AG09319 (cell line): Measurements from ENCODE around the gene MRGPRG.

Experiments used
- DNase-seq: peaks from one replicate; pipeline ENCODE4 v3.0.0-alpha.2; 2010; ENCODE audit warnings: low read depth; ENCODE audit errors: extremely low read depth
- CTCF ChIP-seq: IDR thresholded peaks from 2 replicates; pipeline ENCODE4 v1.5.1; 2011; ENCODE audit warnings: low read depth, mild to moderate bottlenecking, inconsistent platforms, low read length, moderate library complexity

The MRGPRG gene

GRCh38 chr11:3197878-3198528 is 20.6 kb downstream of the MRGPRG start:
- TF ChIP-seq CTCF = no peak
- no peak for DNase-seq

DNA sequence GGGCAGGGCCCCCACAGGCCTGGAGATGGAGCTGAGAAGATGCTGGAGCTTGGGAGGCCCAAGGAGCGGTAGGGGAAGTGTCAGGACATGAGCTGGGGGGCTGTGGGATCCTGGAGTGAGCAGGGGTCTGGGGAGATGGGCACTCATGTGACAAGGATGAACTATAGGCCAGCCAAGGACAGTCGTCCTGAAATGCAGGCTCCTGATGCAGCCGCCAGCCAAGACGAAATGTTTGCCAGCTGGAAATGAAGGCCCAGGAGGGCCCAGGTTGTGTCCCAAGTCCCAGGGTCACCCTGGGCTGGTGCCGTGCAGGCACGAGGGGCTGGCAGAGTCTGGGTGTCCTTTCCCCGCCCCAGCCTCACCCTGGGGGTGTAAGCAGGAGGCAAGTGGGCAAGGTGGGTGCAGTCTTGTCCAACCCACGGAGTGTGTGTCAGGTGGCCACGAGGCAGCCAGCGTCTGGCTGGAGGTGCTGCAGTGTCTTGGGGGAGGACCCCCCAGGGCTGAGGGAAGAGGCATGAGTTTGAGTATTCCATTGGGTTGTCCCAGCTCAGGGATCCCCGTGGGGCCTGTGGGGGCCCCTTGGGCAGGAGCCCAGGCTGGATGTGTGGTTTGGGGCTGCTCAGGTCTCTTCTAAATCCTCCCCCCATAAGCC is 21.4 kb downstream of the MRGPRG start:
- TF ChIP-seq CTCF = no peak

DNA sequence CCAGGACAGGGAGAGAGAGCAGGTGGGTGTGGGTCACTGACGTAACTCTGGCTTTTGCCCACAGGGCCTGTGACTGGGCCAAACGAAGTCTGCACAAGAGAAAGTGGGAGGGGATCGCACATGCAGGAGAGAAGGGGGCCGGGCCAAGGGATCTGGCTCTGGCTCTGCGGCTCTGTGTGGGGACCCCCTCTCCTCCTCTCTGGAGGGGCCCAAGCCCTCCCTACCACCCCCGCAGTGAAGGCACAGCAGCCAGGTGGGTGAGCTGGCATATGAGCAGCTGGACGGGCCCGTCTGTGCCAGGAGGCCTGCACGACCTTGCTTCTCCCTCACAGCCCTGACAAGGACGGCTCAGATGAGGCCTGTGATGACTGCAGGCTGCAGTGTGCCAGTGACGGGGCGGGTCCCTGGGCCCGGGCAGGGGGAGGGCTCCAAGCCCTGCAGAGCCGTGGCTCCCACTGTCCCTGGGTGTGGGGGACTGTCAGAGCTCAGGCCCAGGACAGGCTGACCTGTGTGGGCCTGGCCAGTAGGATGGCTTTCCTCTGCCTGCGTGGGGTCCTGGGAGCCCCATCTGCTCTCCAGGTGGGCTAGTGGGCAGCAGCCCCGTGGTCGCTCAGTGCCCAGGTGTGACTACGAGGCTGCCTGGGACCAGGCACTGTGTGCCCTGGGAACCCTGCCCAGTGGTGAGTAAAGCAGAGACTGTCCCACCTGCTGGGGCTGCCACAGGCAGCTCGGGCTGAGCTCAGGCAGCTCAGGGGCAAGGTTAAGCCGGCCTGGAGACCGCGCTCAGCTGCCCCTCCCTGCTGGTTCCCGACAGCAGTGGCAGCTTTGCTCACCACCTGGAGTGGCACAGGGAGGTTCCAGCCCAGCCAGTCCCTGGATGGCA is 22.2 kb downstream of the MRGPRG start:
- DNase-seq = no peak
- no peak for TF ChIP-seq CTCF

More for the DNA sequence above, 21.4 kb downstream of the MRGPRG start:
- DNase-seq = no peak

DNA sequence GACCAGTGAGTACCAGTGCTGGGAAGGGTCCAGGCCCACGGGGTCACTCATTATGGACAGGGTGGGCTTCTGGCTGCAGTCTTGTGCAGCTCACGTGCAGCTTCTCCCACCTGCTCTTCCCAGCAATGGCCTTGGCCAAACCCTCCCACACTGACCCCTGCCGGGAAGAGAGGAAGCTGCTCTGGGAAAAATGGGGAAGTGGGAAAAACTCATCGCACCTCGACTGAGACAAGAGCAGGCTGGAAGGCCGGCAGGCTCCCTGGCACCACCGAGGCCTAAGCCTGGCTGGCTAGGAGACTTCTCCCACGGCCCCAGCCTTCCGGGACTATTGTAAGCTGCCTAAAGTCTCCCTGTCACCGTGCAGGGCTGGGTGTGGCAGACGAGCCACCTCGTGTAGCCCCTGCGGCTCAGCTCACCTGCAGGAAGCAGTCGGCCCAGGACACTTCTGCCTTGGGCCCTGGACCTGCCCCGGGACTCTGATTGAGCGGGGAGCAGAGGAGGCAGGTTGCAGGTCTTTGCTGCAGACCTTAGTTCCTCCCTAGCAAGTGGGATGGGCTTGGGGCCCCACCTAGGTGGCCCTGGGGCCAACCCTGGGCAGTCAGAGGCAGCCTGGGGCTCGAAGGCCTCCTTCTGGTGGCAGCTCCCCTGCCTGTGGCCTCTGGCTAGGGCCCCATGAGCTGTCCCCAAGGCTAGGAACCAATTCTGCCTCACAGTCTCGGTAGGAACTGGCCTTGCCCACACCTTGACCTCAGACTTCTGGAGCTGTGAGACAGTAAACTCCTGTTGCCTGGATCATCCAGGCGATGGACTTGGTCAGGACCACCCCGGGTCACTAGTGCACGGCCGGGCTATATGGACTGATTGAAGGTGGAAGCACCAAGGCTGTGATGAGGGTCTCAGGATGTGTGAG is 23.1 kb downstream of the MRGPRG start:
- no peak for DNase-seq

GRCh38 chr11:3194016-3194816 is 24.4 kb downstream of the MRGPRG start:
- TF ChIP-seq CTCF = no peak
- no peak for DNase-seq

More for the DNA sequence above, 23.1 kb downstream of the MRGPRG start:
- TF ChIP-seq CTCF = peak; percentile 55

GRCh38 chr11:3193373-3194015 is 25.1 kb downstream of the MRGPRG start:
- TF ChIP-seq CTCF = no peak
- no peak for DNase-seq
